Neural progenitor cell (in vitro differentiated cells): Measurements from ENCODE around the gene AFF3. TPM values are rescaled to one million over a fixed set of nuclear protein-coding genes. Genes with fewer than 3 reads are reported as not detected.

Source experiments
- DNase-seq: peaks from one replicate; pipeline ENCODE4 v3.0.0-alpha.2; 2016; ENCODE audit warnings: low spot score
- H2AFZ ChIP-seq: fragments of 200-600 bp; sonication (generic); replicated peaks from 2 replicates; pipeline ENCODE4 v1.6.1; 2016; ENCODE audit warnings: antibody characterized with exemption
- H3F3A ChIP-seq: fragments of 200-600 bp; sonication (generic); 2 replicates; pipeline ENCODE4 v1.6.1; 2016; ENCODE audit warnings: antibody characterized with exemption, low read depth
- H3K27ac ChIP-seq: fragments of 200-600 bp; sonication (generic); 2 replicates; pipeline ENCODE4 v1.5.1; 2016; ENCODE audit warnings: mild to moderate bottlenecking
- H3K27me3 ChIP-seq: fragments of 200-600 bp; sonication (generic); 2 replicates; pipeline ENCODE4 v1.6.1; 2016; ENCODE audit warnings: mild to moderate bottlenecking, moderate library complexity
- H3K36me3 ChIP-seq: fragments of 200-600 bp; sonication (generic); 2 replicates; pipeline ENCODE4 v1.5.1; 2016
- H3K4me1 ChIP-seq: fragments of 200-600 bp; sonication (generic); 2 replicates; pipeline ENCODE4 v1.6.1; 2016; ENCODE audit warnings: mixed run types
- H3K4me2 ChIP-seq: fragments of 200-600 bp; sonication (generic); 2 replicates; pipeline ENCODE4 v1.6.1; 2016
- H3K4me3 ChIP-seq: fragments of 200-600 bp; sonication (generic); 2 replicates; pipeline ENCODE4 v1.5.1; 2016
- H3K79me2 ChIP-seq: fragments of 200-600 bp; sonication (generic); 2 replicates; pipeline ENCODE4 v1.6.1; 2016; ENCODE audit warnings: low read depth
- H3K9ac ChIP-seq: fragments of 200-600 bp; sonication (generic); 2 replicates; pipeline ENCODE4 v1.6.1; 2016
- H3K9me3 ChIP-seq: fragments of 200-600 bp; sonication (generic); 2 replicates; pipeline ENCODE4 v1.5.1; 2016; ENCODE audit warnings: low read depth
- H4K20me1 ChIP-seq: fragments of 200-600 bp; sonication (generic); 2 replicates; pipeline ENCODE4 v1.6.1; 2016; ENCODE audit warnings: low read depth
- H3K27ac Mint-ChIP-seq: 3 replicates; pipeline ENCODE4 v1.8.0; 2021; ENCODE audit warnings: mixed read lengths
- H3K27me3 Mint-ChIP-seq: 2 replicates; pipeline ENCODE4 v1.8.0; 2022; ENCODE audit warnings: low read depth, mild to moderate bottlenecking, inconsistent platforms, moderate library complexity, mixed read lengths; ENCODE audit not compliant: insufficient read depth
- H3K36me3 Mint-ChIP-seq: 3 replicates; pipeline ENCODE4 v1.8.0; 2021; ENCODE audit warnings: mixed read lengths
- H3K4me1 Mint-ChIP-seq: 3 replicates; pipeline ENCODE4 v1.8.0; 2021; ENCODE audit warnings: mixed read lengths
- H3K4me3 Mint-ChIP-seq: 3 replicates; pipeline ENCODE4 v1.8.0; 2021; ENCODE audit warnings: mild to moderate bottlenecking, moderate library complexity, mixed read lengths
- H3K9me3 Mint-ChIP-seq: 3 replicates; pipeline ENCODE4 v1.8.0; 2020; ENCODE audit warnings: mixed read lengths
- CTCF ChIP-seq: fragments of 200-600 bp; sonication (generic); IDR thresholded peaks from 2 replicates; pipeline ENCODE4 v1.5.1; 2017; ENCODE audit warnings: antibody characterized with exemption, mild to moderate bottlenecking
- EZH2 ChIP-seq: fragments of 200-600 bp; sonication (generic); IDR thresholded peaks from 2 replicates; pipeline ENCODE4 v1.6.1; 2017; ENCODE audit warnings: antibody characterized with exemption, mild to moderate bottlenecking, moderate library complexity
- EZH2phosphoT487 ChIP-seq: fragments of 200-600 bp; sonication (generic); IDR thresholded peaks from 2 replicates; pipeline ENCODE4 v1.6.1; 2017; ENCODE audit warnings: antibody characterized with exemption
- total RNA-seq: library from RNA; depleted of rRNA; stranded (reverse); fragments of >200 nt; gene quantifications from 2 replicates; pipeline ENCODE4 v1.2.3, GENCODE V29; 2015; ENCODE audit warnings: low replicate concordance

Gene AFF3
- total RNA-seq, 1 donor from 2014 or later: 0.26 TPM

- no peaks in the 10 kb centered on the region for H3K27me3 Mint-ChIP-seq
- no peak overlapping the region for H3K4me3 ChIP-seq
- no peak overlapping the region for H3K27ac Mint-ChIP-seq
- H3K4me1 Mint-ChIP-seq: no peaks in the 10 kb centered on the region
- H3K36me3 ChIP-seq: no peaks in the 10 kb centered on the region
- H2AFZ ChIP-seq: no peak overlapping the region
- H3K79me2 ChIP-seq: no peaks in the 10 kb centered on the region
- H3K27me3 ChIP-seq: no peaks in the 10 kb centered on the region
- H3K9me3 ChIP-seq: no peaks in the 10 kb centered on the region
- H3K27ac ChIP-seq: no peak overlapping the region
- no peak for DNase-seq
- no peaks in the 10 kb centered on the region for H3K4me1 ChIP-seq
- no peaks in the 10 kb centered on the region for H4K20me1 ChIP-seq
- no peaks in the 10 kb centered on the region for H3K9me3 Mint-ChIP-seq
- no peaks in the 10 kb centered on the region for H3F3A ChIP-seq
- H3K4me3 Mint-ChIP-seq: no peak overlapping the region
- H3K9ac ChIP-seq: no peak overlapping the region
- H3K4me2 ChIP-seq: no peak overlapping the region
- H3K36me3 Mint-ChIP-seq: no peaks in the 10 kb centered on the region
- TF ChIP-seq EZH2: no peak
- TF ChIP-seq EZH2phosphoT487: no peak
- TF ChIP-seq CTCF: no peak
Measured at GRCh38 chr2:99942561-99943347, 199.6 kb downstream of the AFF3 start.

DNA sequence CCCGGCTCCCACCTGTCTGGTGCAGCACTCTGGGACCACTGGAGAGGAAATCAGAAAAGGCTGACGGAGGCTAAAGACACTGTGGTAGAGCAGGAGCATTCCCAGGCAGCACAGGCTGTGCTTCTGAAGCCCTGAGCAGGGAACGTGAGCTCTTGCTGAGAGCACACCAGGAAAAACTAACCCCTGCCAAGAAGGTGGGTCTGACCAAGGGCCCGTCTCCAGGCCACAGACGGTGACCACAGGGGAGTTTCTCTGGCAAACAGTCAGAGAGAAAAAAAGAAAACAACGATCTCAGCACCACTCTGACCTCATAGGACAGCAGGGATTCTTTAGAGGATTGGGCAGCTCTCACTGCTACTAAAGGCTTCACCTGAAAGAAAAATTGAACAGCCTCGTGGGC lies 201.4 kb downstream of the AFF3 start:
- H3K27me3 Mint-ChIP-seq: no peaks in the 10 kb centered on the region
- H3K36me3 Mint-ChIP-seq: no peaks in the 10 kb centered on the region
- no peaks in the 10 kb centered on the region for H3F3A ChIP-seq
- no peak for DNase-seq
- no peaks in the 10 kb centered on the region for H3K9me3 Mint-ChIP-seq
- H3K27ac Mint-ChIP-seq: no peak overlapping the region
- no peaks in the 10 kb centered on the region for H3K4me1 ChIP-seq
- H2AFZ ChIP-seq: no peak overlapping the region
- TF ChIP-seq EZH2 (no peak), CTCF (no peak), EZH2phosphoT487 (no peak)
- H3K4me3 ChIP-seq: no peak overlapping the region
- H3K9ac ChIP-seq: no peak overlapping the region
- no peaks in the 10 kb centered on the region for H3K9me3 ChIP-seq
- peaks cover 5% of the 10 kb centered on the region for H3K4me1 Mint-ChIP-seq
- no peak overlapping the region for H3K4me3 Mint-ChIP-seq
- H3K4me2 ChIP-seq: no peak overlapping the region
- no peaks in the 10 kb centered on the region for H4K20me1 ChIP-seq
- H3K36me3 ChIP-seq: no peaks in the 10 kb centered on the region
- H3K27me3 ChIP-seq: no peaks in the 10 kb centered on the region
- no peaks in the 10 kb centered on the region for H3K79me2 ChIP-seq
- no peak overlapping the region for H3K27ac ChIP-seq

DNA sequence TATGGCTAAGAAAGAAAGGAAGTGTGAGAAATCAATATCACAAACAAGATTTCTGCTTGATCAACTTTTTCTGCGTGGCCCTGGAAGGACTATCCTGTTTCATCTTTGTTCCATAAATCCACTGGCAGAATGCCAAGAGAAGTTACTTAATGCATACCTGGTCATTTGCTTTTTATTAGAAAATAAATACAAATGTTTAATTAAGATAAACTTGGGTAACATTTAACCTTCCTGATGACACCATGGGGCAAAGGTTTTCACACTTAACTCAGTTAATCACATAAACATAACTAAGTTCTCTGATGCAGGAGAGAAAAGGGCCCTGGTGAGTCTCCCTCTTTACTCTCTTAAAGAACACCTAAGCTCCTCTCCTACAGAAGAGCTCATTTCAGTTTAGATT lies 203.3 kb downstream of the AFF3 start:
- H3K4me3 Mint-ChIP-seq: no peak overlapping the region
- H3K79me2 ChIP-seq: no peaks in the 10 kb centered on the region
- no peak overlapping the region for H3K27ac Mint-ChIP-seq
- H3K36me3 ChIP-seq: no peaks in the 10 kb centered on the region
- DNase-seq: no peak
- H3K4me1 ChIP-seq: no peaks in the 10 kb centered on the region
- no peaks in the 10 kb centered on the region for H3K9me3 Mint-ChIP-seq
- peaks cover 6% of the 10 kb centered on the region for H3K27me3 ChIP-seq
- no peaks in the 10 kb centered on the region for H3F3A ChIP-seq
- no peak overlapping the region for H3K4me3 ChIP-seq
- H3K27ac ChIP-seq: no peak overlapping the region
- H3K27me3 Mint-ChIP-seq: no peaks in the 10 kb centered on the region
- TF ChIP-seq EZH2phosphoT487 (no peak), EZH2 (no peak), CTCF (no peak)
- no peak overlapping the region for H2AFZ ChIP-seq
- no peaks in the 10 kb centered on the region for H3K9me3 ChIP-seq
- H3K4me1 Mint-ChIP-seq: peaks cover 9% of the 10 kb centered on the region
- no peak overlapping the region for H3K4me2 ChIP-seq
- H4K20me1 ChIP-seq: no peaks in the 10 kb centered on the region
- H3K9ac ChIP-seq: no peak overlapping the region
- no peaks in the 10 kb centered on the region for H3K36me3 Mint-ChIP-seq
